ENCODE results near the gene PTPRN2.

The PTPRN2 gene

DNA sequence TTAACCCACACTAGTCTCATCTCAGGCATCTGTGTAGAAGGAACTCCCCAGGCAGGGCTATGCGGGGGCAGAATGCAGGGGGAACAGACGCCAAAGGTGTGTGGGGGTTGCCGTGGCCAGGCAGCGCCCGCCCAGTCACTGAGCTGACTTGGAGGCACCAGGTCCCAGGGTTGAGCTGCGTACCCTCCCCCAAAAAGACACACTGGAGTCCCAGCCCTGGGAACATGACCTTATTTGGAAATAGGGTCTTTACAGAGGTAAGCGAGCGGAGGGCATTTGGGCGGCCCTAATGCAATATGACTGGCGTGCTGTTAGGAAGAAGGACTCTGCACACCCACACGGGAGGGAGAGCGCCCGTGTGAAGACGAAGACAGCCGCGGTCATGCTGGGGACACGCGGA, 976.3 kb downstream of the PTPRN2 start:
- in situ Hi-C loops (cut with HindIII; ENCODE audit: low sequenced_read_pairs), result no loop called here

DNA sequence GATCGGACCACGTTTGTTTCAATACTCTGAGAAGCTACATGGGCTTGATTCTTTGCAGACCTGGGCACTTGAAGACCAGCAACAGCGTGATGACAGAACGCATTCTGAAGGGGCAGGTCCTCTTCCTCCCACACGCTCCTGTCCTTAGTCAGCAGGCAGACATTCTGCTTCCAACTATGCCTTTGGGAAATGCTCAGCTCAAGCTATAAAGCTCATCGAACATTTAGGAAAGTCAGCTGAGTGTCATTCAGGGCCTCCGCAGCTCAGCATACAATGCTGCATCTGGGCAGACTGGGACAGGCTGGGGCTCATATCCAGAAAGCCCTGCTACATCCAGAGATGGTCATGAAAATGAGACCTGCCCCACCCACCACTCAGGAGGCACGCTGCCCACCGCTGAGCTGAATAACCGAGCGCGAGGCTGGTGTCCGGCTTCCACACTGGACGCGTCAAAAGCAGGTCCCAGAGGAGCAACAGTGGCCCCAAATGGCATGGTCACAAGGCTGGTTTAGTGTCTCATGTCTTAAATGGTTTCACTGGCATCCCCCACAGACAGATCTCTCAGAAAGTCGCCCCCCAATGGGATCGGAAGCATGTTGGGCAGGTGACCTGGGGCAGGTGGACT, 976.8 kb downstream of the PTPRN2 start:
- in situ Hi-C loops (cut with HindIII; ENCODE audit: low sequenced_read_pairs), result no loop called here

DNA sequence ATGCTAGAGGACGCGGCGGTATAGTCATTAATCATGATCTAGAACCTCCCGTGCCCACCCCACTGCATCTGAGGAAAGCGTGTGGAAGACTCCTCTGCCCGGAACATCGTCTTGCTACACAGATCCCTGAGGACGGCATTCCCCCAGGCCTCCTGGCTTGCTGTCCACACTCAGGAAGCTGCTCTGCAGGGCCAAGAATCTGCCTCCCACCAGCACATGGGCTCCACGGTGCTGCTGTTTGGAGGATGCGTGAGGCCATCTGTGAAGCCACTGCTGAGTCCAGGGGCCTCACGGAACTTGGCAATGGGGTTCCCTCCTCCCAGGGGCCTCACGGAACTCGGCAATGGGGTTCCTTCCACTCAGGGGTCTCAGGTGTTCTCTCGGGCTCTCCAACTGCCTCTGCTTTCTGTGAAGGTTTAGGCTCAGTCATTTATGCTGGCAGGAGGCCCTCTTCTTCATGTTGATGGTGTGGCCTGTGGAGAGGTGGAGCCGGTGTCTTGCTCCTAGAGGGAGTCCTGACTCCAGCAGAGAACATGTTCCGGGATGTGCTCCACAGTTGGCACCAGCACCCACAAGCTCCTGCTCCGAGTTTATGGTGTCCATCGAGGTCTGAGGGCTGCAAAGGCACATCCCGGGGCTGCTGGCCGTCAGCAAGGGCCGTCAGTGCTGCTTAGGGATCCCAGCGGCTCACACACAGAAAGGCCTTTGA, 977.5 kb downstream of the PTPRN2 start:
- in situ Hi-C loops (cut with HindIII; ENCODE audit: low sequenced_read_pairs), result no loop called here

DNA sequence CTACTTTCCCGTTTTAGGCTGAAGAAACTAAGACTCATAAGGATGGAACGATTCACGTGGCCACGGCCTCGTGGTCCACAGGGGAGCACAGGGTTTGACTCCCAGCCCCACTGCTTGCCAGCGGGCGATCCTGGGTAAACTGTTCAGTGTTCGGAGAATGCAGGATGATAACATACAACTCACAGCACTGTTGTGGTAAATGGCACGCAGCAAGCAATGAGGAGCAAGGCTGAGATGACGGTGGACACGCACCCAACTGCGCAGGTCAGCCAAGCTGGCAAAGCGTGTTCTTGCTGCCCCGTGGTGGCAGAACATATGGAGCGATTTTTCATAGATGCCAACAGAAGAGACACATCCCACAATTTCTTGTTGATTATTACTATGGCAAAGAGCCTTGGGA, 978.1 kb downstream of the PTPRN2 start:
- in situ Hi-C loops (cut with HindIII; ENCODE audit: low sequenced_read_pairs), result no loop called here

DNA sequence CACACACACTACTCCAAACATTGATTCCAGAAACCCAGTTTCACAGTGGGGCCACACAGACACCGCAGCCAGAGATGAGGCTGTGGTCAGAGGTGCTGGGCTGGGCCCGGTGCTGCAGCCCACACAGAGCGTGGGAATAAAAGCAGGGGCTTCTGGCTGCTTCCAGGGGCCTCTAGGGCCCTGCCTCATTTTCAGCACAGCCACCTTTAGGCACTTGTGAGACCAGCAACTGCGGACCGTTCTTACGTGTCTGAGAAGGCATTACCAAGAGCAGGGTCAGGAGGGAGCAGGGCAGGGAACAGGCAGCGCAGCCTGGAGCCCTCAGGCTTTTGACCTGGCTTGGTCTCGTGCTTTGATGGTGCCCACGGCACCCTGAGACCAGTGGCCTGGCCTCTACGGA, 980.4 kb downstream of the PTPRN2 start:
- in situ Hi-C loops (cut with HindIII; ENCODE audit: low sequenced_read_pairs), result no loop called here

DNA sequence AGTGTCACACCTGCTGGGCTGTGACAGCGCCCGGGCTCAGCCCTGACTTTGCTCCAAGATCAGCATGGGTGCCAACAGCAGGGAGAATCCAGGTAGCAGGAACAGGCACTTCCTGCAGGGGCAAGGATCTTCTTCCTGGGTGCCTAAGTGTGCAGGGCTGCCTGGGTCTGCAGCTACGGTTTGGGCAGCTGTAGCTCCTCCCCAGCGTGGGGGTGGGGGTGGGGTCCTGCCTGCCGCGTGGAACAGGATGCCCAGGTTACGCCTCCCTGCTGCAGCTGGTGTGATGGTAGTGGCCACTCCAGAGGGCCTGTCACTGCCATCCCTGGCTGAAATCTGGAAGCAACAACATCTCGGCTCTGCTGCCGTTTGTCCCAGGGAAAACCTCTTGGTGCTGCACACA, 981.5 kb downstream of the PTPRN2 start:
- in situ Hi-C loops (cut with HindIII; ENCODE audit: low sequenced_read_pairs), result no loop called here

DNA sequence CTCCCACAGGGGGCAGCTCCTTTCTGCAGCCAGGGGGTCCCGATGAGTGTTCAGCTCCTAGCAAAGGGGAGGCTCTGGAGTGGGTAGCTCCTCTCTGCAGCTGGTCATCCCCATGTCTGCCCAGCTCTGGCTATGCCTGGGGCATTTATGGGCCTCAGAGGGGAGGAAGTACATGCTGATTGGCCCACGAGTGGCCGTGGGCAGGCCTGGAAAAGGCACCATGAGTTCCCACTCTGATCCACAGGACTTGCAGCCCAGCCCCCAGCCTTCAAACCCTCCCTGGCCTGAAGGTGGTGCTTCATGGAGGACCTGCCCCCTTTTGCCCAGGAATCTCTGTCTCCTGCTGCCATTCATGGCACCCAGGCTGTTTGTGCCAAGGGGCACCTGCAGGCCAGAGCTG, 982.0 kb downstream of the PTPRN2 start:
- in situ Hi-C loops (cut with HindIII; ENCODE audit: low sequenced_read_pairs), result no loop called here

DNA sequence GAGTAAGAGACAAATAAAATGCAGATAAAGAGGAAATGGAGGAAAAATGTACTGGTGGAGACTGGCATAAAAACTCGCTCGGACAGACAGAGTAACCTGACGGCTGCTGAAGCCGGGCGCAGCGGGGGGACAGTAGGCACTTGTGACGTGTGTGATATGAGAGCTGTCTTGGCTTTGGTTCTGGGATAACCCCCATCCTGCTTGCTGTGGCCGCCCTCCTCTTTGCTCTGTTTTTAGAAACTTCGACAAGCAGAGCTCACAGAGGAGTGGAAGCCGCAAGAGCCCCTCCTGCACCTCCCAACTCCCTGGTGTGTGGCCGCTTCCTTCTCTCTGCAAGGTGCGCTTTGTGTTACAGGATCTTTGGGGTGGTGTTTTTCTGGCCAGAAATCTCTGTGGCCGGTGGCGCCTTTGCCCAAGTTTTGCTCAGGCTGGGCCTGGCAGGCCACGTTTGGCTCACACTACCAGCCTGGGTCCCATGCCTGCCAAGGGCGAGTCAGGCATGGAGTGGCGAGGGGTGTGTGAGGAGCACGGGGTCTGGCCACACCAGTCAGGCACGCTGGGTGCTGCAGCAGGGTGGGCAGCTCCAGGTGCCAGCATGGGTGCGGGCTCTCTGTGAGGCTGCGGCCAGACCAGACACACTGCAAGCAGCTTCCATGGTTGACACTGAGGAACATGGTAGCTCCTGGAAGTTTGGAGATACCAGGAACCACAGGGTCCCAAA, 982.8 kb downstream of the PTPRN2 start:
- in situ Hi-C loops (cut with HindIII; ENCODE audit: low sequenced_read_pairs), result no loop called here

DNA sequence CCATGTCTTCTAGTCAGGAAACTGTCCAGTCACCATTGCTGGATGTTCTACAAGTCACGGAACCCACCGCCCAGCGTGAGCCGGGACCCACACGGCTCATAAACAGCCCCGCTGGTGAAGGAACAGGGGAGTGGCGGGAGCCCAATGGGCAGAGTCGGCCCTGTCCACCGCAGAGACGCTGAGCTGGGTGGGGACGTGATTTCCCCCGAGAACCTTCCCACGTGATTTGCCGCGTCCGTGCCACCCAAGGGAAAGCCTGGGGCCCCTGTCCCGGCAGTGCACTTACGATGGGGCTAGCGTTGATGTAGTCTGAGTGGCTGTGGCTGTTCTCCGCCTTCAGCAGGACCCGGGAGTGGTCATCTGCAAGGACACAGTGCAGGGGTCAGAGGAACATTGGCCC, 983.9 kb downstream of the PTPRN2 start:
- in situ Hi-C loops (cut with HindIII; ENCODE audit: low sequenced_read_pairs), result no loop called here

DNA sequence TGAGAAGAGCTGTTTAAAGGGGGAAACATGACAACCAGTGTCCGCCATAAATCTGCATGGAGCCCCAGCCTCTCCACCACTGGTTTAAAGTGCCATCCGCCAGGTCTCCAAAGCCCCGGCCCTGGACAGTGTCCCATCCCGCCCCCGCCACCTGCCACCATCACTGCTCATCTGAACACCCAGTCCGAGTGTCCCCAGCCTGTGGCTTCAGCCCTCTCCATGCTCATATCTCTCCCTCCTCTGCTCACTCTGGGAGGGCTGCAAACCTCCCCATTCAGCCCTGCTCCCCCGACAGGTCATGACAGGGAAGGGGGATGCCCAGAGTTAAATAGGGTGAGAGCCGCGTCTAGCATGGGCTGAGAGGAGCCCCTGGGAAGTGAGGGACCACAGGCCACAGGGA, 984.6 kb downstream of the PTPRN2 start:
- in situ Hi-C loops (cut with HindIII; ENCODE audit: low sequenced_read_pairs), result no loop called here

DNA sequence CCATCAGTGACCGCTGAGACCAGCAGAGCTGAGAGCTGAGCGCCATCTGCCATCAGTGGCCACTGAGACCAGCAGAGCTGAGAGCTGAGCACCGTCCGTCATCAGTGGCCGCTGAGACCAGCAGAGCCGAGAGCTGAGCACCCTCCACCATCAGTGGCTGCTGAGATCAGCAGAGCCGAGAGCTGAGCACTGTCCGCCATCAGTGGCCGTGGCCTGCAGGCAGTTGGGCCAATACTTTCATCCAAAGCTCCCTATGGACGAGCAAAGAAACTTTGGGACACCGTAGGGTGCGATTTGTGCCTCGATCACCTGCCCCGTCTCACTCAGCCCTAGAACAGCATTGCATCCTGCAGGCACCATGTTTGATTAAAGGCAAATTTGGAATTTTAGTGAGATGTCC, 985.0 kb downstream of the PTPRN2 start:
- in situ Hi-C loops (cut with HindIII; ENCODE audit: low sequenced_read_pairs), result no loop called here

DNA sequence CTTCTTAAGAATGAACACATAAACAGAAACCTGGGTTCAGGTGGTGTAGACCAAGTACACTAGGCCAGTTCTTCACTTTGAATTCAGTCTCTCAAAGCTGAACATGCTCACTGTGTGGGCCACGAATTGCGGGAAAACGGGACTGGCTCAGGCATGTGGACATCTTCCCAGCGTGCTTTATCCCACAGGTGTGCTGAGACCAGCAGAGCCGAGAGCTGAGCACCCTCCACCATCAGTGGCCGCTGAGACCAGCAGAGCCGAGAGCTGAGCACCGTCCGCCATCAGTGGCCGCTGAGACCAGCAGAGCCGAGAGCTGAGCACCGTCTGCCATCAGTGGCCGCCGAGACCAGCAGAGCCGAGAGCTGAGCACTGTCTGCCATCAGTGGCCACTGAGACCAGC, 985.5 kb downstream of the PTPRN2 start:
- in situ Hi-C loops (cut with HindIII; ENCODE audit: low sequenced_read_pairs), result no loop called here

DNA sequence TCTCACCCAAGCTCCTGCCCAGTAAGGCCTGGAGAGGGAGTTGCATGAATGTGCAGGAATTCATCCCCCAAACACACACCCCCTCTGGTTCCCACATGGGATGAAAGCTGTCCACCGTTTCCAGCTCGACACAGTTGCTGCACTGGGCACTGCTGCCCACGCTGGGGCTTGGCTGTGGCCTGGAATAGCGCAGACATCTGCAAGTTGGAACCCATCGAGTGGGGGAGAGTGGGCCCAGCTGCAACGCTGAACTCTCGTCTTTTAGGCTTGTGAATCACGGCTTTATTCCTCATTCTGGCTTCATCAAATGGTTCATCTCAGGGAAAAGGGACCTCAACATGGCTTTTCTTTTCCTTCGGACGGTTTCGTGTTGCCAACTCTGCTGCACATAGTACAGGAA, 986.1 kb downstream of the PTPRN2 start:
- in situ Hi-C loops (cut with HindIII; ENCODE audit: low sequenced_read_pairs), result no loop called here

DNA sequence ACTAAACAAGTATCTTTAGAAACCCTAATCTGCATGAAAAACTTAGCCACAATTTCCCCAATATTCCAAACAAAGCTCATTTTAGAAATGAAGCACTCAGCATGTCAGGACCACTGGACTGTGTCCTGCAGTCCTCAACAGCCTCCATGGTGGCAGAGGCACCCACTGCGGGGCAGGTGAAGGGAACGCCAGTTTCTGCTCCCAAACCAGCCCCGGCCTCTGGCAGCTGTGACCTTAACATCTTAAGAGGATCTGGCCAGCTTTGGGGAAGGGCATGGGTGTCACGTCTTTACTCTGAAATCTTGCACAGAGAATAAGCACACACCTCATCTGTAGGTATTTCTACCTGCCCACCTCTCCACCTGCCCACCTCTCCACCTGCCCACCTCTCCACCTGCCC, 988.1 kb downstream of the PTPRN2 start:
- in situ Hi-C loops (cut with HindIII; ENCODE audit: low sequenced_read_pairs), result no loop called here

DNA sequence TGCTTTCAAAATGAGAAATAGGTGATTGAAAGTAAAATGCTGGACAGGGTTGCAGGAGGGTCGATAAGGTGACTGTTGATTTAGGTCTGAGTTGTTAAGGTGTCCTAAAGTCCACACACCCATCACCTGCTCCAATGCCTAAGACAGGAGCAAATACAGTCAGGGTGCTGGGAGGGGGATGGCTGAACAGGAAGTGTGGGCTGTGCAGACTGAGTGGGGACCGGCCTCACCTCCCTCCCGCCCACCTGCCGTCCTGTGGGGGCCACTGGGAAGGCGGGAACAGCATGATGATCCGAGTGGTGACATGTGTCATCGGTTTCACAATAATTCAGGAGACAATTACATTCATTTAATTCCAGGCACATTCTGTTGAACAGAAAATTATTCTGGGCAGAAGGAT, 990.1 kb downstream of the PTPRN2 start:
- in situ Hi-C loops (cut with HindIII; ENCODE audit: low sequenced_read_pairs), result no loop called here

DNA sequence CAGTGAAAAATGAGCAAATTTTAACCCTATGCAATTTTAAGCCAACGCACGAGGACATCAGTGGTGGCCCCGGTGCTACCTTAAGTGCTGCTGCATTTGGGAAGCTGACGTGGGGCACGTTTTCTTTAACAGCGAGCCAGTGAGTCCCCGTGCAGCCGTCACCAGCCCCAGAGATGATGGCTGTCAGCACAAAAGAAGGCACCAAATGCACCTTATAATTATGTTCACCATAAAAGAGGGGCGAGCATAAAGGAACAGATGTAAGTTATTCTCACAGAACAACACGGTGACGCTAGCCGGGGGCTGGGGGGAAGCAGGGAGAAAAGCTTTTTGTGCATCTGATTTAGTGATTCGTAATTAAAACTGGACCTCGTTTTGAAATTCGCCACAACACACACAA, 990.7 kb downstream of the PTPRN2 start:
- in situ Hi-C loops (cut with HindIII; ENCODE audit: low sequenced_read_pairs), result no loop called here

DNA sequence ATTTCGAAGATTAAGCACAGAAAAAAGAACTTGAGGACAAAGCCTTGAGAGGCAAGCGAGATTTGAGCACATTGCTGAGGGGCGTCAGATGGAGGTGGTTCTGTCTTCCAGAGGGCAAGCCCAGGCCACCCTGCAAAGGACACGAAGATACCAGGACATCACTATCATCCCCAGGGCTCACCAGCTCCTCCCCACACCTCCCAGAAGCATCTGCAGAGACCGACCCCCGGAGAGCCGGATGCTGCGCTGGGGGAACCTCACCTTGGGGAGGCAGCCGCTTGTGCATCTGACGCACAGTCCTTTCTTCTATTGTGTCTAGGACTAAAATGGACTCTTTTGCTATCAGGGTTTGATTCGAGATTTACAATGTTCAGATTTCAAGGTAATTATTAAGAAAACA, 991.2 kb downstream of the PTPRN2 start:
- in situ Hi-C loops (cut with HindIII; ENCODE audit: low sequenced_read_pairs), result no loop called here

DNA sequence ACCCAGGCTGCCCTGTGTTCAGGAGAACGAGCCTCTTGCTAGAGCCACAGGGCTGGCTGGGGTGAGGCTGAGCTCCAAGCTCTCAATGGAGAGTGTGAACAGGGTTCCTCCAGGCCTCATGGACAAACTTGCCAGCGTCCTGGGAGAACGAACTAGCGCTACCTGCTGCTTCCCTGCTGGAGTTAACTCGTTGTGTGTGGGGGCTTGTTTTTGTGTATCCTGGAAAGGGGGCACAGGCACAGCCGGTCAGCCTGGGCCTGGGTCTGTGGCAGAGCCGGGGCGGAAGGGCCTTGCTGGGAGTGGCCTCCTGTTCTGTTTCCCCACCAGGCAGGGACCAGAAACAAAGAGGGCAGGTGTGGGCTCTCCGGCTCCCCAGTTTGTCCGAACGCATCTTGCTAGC, 991.6 kb downstream of the PTPRN2 start:
- in situ Hi-C loops (cut with HindIII; ENCODE audit: low sequenced_read_pairs), result no loop called here

DNA sequence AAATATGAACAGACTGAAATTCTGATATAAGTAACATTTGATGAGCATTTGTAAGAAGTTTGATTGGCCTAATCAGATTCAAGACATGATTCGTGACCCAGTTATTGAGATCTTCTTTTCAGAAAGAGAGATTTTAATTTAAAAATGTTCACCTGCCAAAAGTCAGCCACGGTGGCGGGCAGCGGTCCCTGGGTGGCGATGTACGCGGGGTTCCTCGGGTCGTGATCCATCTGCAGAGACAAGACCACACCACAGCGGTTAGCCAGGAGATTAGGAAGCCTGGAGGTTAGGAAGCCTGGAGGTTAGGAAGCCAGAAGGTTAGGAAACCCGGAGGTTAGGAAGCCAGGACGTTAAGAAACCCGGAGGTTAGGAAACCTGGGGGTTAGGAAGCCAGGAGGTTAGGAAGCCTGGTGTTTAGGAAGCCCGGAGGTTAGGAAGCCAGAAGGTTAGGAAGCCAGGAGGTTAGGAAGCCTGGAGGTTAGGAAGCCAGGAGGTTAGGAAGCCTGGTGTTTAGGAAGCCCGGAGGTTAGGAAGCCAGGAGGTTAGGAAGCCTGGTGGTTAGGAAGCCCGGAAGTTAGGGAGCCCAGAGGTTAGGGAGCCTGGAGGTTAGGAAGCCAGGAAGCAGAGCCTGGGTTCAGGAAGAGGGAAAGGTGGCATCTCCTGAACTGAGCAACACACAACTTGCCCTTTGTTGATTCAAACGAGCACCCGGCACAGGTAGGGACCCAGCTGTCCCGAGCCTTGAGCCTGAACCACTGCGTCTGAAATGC, 992.4 kb downstream of the PTPRN2 start:
- in situ Hi-C loops (cut with HindIII; ENCODE audit: low sequenced_read_pairs), result no loop called here

DNA sequence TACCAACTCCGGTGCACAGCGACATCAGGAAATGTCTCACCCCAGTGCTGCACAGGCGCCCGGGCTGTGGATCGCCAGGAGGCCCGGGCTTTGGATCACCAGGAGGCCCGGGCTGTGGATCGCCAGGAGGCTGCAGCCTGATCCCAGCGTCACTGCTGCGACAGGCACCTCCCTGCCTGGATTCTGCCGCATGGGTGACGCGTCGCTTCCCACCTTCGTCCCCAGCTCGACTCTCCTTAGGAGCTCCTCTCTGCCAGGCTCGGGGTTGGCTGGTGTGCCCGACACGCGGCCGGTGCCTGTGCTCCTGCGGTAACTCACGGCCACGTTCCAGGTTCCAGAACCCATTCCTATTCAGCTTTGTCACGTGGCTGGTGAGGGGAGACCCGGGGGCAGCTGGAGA, 993.3 kb downstream of the PTPRN2 start:
- in situ Hi-C loops (cut with HindIII; ENCODE audit: low sequenced_read_pairs), result no loop called here

DNA sequence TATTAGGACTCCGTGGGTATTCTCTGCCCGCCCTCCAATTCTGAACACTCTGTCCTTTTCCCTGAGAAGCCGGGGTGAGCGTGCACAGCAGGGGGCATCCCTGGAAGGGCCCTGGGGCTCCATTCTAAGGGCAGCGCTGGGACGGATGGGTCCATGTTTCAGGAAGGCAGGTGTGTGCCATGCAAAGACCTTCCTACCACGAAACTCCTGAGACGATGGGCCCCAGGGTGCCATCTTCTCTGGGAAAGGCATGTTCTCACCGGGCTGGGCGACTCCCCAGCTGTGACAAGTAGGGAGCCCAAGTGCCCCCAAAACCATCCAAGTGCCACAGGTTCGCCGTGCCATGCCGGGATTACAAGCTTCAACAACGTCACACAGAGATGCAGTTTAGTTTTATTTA, 994.1 kb downstream of the PTPRN2 start:
- in situ Hi-C loops (cut with HindIII; ENCODE audit: low sequenced_read_pairs), result no loop called here
